Left lobe of liver (tissue), 2 donors: ENCODE results near the gene CUEDC1. TPM values are rescaled to one million over a fixed set of nuclear protein-coding genes. Genes with fewer than 3 reads are reported as not detected.
"Not testable (repeated sequence)": the region's sequence is repeated elsewhere in the genome, so short reads cannot be mapped to it uniquely, and the experiment has no call there.

ENCODE experiments used
- ATAC-seq: fragments of 200-7000 bp; cut with Tn5 transposase; one replicate; pipeline ENCODE4 v1.9.1; 2020; ENCODE audit warnings: mild to moderate bottlenecking, moderate library complexity
- DNase-seq: peaks from one replicate; pipeline ENCODE4 v3.0.0-alpha.2; 2020; ENCODE audit warnings: low spot score
- total RNA-seq: library from RNA; stranded (reverse); gene quantifications from one replicate; pipeline ENCODE4 v1.2.1, GENCODE V29; 2021
- donor health status: DM: no; HTN: no; CAD: no; lungs with moderate emphysema.
- donor health status: DM: no; HTN: yes; CAD: no.

Gene CUEDC1
- total RNA-seq, 1 donor from 2014 or later, result 8.1 TPM

DNA sequence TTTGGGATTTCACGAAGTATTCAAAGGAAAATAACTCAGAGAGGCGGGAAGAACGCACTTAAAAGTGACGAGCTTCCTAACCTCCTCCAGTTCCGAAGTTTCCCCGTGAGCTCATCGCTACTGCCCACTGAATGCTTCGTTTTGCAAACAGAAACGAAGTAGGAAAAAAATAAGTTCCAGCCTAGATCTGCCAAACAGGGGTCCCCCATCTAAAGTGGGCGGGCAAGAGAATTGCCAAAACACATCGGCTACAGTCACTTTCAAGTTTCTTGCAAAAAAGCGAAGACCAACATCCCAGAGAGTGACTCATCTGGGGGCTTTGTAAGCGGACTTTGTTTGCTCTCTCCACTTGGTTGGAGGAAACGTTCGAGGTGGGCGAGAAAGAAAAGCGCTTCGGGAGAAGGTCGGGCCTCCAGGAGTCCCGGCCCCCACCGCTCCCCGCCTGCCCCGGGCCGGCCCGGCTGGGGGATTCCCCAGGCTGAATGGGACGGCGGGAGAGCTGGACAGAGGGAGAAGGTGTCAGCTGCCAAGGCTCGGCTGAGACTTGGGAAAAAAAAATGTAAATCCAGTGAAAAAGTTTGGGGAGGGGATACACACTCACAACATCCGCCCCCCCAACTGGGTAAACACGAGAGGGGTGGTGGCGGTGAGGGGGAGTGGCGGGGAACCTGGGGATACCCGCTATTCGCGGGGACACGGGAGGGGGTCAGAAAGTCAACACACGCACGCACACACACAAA lies 31.8 kb upstream of the CUEDC1 start:
- DNase-seq (peak; percentile 57), ATAC-seq (peak; percentile 58)

DNA sequence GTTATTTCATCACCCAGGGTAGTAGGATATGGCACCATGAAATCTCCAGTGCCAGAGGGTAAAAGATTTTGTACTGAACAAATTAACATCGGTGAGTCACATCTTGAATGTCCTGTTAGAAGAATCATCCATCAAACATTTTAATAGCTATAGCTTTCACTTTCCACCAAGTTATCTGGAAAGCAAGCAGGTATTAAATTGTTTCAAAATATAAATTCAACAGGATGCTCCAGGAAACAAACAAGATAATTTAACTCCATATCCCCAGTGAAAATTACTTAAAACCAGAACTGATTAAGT lies 30.4 kb upstream of the CUEDC1 start:
- DNase-seq (no peak), ATAC-seq (no peak)

DNA sequence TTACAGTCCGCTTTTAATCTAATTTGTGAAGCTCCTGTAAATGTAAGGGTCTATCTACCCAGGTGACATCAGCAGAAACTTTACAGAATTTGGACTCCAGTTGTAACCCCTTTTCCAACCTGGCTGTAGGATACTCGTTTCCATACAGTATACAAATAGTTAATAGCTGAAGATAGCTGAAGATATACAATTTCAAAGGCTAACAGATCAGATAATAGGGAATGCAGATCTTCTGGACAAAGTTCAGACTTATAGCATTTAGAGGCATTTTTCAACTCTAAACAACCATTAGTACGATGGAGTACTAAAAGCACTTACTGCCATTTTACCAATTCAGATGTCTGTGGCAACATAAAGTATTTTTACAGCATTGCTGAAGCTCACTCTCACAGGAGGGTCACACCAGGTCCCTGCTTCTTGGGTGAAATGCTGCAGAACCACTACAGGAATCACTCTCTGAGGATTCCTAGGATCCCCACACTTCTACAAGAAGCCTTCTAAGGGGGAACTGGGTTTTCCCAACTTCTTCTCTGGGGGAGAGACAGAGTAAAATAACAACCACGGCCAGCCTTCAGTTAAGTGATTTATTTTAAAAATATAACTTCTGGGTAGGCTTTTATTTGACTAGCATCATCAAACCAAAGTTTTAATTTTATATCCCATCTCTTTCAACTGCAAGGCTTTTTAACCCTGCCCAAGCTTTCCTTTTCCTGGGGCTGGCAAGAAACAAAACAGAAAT lies 29.9 kb upstream of the CUEDC1 start:
- ATAC-seq (no peak), DNase-seq (no peak)

DNA sequence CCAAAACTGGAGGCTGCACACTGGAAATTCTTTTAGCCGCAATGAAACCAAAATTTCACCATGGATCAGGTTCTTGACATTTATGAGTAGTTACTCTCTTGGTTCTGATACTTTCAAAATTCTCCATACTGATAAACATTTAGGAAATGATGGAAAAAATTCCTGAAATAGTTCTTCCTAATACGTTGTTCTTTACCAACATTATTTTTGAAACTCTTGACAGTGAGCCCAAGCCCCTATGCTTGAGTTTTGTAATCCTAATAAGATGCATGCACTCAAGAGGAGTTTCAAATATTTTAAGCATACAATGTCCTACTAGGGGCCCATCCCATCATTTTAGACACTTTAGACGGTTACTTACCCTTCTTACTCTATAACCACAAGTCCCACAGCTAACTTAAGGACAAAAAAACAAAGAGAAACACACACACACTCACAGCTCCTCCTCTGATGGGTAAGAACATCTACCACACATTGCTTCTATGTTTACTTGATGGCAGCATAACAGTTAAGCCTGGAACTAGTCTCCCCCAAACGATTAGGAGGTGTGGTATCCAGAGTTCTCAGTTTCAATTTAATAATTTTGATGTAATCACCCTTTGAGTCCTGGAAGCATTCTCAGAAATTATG lies 29.2 kb upstream of the CUEDC1 start:
- ATAC-seq (no peak), DNase-seq (no peak)

DNA sequence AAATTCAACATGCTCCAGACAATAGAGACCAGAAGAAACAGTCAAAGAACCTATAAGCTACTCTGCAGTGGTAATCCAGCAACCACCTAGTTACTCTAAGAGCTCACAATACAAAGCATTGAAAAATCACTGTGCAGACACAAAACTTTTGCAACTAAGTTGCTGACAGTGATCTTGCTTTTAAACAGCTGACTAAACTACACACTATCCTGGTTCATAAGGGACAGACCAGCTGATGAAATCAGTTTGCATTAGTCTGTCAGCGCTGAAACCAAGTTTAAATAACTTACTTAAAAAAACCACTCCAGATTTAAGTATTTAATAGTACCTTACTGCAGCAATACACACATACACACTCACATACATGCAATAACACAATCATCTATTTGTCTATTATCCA lies 28.2 kb upstream of the CUEDC1 start:
- ATAC-seq (no peak), DNase-seq (no peak)

DNA sequence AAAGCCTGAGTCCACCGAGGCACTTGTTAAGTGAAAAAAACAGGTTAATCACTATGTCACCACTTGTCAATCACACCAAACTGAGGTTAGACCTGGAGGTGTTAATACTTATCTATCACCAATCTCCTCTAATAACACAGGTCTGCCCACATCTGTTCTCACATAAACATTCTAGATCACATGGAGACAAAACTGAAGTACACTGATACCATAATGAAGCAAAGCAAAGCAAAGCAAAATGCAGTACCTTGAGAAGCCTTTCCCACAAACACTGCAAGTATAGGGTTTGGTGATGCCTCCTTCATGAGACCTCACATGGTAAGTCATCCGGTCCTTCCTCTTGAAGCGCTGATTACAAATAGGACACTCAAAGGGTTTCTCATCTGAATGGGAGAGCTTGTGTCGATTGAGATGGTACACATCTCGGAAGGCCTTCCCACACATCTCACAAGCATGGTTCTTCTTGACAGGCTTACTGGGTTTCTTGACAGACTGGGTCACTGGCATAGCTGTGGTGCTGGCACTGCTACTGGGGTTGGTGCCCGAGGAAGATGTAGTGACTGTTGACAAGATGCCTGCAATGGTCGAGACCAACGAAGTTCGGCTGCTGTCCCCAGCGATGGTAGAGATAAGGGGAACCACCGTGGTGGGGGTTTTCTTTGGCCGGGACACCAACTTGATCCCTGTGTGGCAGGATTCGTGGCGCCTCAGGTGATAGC lies 27.4 kb upstream of the CUEDC1 start:
- DNase-seq (no peak), ATAC-seq (no peak)

DNA sequence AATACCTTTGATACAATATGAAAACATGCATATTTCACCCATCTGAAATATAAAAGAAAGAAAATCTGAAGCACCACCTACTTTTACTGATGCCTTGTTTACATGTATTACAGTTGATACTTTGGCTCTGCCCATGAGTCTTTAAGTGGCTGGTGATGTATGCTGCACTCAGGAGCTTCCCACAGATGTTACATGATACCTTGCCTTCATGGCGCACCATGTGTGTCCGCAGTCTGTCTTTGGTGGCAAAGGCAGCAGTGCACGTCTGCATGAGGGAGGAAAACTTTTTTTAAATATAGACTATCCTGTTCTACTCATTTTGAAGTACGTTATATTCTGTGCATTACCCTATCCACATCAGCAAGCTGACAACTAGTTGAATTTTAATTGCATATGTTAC lies 25.3 kb upstream of the CUEDC1 start:
- ATAC-seq (no peak), DNase-seq (no peak)

DNA sequence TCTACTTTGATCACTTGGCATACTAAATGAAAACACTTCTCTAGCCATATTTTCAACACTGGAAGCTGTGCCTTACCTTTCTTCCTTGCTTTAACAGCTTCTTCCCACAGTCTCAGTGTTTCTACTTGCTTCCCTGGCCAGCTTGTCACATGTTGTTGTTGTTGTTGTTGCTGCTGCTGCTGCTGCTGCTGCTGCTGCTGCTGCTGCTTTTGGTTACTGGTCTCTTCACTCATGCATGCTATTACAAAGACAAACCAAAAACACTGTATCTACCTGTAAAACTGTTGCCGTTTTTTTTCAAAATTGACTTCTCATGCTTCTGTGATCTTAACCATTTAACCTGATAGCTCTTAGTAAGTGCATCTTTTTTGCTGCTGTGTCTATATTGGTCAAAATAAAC lies 23.9 kb upstream of the CUEDC1 start:
- ATAC-seq (no peak), DNase-seq (no peak)

DNA sequence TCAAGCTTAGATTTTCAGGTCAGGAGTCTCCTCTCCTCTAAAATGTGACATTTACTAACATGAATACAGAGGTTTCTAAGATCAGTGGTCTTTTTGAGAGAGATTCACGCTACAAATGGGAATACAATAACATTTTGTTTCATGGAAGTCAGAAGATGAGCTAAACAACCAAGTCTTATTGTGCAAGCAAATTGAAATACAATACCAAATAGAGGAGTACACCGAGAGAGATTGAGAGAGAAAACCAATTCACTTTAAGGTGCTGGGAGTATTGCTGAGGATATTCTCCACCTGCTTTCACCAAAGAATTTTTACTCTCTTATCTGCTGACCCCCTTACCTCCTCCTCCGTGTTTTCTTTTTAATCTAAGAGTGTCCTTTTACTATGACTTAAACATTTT lies 21.4 kb upstream of the CUEDC1 start:
- ATAC-seq (no peak), DNase-seq (no peak)

DNA sequence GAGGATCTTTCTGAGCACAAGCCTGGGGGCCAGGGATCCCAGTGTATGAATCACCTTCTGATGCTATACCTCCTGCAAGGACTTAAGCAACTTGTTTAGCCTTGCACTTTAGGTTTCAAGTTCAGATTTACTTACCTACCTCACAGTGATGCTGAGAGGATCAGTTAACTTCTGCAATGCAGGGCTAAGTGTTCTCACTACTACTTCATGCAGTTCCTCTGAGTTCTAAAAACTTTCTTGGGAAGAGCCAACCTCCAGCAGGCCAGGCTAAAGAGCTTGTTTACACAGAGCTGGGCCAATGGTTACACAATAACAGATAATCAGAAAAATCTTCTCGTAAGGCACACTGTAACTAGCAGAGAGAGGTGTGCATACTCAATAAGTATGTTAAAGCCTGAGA lies 19.8 kb upstream of the CUEDC1 start:
- DNase-seq (no peak), ATAC-seq (peak; percentile 91)

DNA sequence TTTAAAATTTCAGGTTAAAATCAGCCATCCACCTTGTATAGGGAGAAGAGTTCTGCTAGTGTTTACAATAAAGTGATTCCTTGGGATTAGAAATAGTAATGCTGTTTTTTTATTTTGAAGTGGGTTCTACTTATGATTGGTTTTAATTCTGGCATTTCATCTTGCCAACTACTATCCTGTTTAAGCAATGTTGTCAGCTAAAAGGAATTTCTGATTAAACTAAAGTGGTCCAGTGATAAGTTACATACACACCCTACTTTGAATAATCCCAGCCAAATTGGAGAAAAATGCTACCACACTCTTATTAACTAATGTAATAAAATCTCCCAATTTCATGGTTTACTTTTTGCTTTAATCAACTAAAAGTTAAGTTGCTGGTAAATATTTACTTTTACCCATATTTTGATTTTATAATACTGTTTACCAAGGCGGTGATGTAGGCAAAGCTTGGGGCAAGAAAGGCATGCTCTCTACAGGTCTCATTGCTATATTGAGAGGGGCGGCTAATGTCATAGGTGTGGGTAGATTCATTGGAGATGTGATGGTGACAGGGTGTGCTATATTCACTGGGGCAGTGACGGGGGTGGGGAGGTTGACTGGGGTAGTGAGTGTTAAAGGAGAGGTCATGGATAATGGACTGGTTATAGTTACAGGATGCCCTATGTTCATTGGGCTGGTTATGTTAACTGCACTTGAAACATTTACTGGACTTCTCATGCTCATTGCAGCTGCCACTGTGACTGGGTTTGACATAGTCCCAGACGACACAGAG lies 19.0 kb upstream of the CUEDC1 start:
- not testable (repeated sequence) for ATAC-seq, DNase-seq

DNA sequence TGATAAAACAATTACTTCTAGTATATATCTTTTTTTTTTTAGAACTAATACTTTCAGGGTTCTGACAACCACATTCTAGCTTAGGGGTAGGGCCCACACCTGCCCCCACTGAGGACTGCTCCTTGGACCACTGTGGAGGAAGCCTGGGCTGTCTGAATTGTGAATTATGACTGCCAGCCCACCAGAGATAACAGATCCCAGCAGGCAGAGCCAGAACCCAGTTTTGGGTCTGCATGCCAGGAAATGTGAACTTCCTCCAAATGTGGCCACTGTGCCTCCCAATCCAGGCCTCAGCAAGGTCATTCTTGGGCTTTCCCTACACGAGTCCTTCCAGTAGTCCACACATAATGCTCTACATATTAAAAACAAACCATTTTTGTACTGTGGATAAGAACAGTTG lies 16.9 kb upstream of the CUEDC1 start:
- DNase-seq, result no peak
- ATAC-seq, result peak; percentile 23

DNA sequence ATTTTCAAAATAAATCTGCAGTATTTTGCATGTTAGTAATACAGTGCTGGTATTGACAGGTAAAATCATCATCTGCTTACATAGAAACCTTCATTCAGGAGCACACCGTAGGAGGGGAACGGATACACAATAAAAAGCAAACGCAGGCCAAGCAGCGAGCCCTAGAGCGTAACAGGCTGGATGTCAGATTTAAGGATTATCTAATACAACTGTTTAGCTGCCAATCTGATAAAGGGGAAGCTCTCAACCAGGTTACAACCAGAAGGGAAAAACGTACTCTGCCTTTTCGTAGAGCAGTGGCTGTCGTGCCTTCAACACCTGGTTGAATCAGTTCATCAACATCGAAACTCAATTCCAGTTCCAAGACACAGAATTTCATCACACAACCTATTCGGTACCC lies 16.4 kb upstream of the CUEDC1 start:
- ATAC-seq (peak; percentile 79), DNase-seq (no peak)

DNA sequence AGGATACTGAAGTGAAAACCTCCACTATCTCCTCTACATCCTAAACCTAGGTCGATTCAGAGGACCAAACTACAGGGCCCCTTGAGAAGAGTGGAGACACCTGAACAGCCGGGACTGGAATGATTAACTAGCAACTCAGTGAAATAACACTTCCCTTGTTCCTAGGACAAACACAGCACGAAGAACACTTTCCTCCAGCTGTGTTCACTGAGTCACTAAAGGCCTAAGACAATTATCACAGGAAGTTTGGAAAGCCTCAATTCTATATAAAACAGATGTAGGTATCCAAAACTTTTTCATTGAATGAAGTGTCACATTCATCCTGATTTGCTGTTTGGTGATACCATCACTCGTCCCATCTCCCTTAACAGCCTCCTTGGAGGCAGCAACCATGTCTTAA lies 15.5 kb upstream of the CUEDC1 start:
- DNase-seq (no peak), ATAC-seq (no peak)

DNA sequence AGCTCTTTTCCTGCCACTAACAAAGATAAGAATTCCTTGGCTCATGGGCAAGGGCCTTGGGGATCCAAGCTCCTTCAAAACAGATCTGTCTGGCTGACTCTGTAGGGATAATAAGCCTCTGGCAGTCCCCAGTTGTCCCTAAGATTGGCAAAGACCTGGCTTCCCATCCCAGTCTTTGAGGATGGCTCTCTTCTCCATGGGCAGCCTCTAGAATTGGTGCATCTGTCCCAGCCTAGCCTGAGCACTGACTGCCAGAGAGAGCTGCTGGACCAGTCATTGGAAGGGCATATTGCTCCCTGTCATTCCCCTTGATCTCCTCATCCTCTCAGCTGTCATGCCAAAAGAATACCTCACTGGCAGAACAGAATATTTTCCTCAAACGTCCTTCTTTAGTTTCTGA lies 13.2 kb upstream of the CUEDC1 start:
- ATAC-seq (no peak), DNase-seq (no peak)

DNA sequence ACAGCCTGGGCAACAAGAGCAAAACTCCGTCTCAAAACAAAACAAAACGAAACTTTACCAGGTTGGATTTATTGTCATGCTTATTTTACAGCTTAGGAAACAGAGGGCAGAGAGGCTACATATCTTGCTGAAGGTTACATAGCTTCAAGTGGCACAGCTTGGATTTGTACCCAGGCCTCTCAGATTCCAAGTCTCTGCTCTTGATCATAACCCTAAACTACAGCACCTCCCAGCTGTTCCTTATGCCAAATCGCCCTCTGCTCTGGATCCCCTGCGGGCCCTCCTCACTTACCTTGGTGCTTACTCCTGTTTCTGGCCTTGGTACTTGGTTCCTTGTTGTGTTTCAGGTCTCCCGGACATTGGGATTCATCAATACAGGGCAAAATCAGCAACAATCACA lies 11.7 kb upstream of the CUEDC1 start:
- no peak for DNase-seq
- ATAC-seq, result no peak

DNA sequence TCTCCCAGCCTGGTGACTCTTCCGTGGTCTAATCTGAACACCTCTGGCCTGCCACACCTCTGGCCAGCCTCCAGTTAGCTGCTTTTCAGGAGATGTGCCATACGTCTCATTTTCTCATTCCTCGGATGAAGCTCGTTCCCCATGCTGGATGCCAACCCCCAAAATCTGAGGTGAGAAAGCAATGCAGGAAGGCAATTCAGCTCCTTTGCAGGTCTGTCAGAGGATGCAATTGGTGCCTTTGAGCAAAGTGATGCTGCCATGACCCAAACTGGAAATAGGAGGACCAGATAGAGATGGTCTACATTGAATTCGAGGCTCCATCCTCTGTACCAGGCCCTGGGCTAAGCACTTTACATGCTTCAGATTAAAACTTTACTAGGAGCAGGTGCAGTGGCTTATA lies 11.0 kb upstream of the CUEDC1 start:
- no peak for DNase-seq
- no peak for ATAC-seq

DNA sequence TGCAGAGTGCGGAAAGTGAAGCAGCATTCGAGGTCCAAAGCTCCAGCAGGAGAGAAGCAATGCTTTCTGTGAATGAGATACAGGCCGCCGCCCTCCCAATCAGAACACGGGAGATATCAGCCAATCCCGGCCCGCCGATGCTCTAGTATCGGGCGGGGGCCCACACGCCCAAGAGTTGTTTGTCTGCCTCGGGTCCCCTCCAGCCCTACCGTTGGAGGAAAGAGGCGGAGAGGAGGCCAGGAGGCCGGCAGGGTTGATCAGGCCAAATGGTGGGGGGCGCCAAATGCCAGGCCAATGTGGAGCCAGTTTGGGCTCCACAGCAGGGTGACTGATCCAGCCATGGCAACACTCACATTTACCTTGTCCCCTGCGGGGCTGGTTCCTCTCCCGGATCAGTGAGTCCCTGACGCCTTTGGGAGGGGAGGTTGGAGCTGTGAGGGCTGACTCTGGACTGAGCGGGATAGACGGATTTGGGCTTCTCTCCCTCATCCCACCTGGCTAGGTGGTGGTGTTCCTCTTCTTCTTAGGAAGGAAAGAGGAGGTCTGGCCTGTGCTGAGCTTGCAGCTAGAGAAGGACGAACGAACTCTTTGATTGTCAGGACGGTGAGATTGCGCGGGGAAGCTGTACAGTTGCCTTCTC lies 10.4 kb upstream of the CUEDC1 start:
- no peak for ATAC-seq
- DNase-seq, result no peak

DNA sequence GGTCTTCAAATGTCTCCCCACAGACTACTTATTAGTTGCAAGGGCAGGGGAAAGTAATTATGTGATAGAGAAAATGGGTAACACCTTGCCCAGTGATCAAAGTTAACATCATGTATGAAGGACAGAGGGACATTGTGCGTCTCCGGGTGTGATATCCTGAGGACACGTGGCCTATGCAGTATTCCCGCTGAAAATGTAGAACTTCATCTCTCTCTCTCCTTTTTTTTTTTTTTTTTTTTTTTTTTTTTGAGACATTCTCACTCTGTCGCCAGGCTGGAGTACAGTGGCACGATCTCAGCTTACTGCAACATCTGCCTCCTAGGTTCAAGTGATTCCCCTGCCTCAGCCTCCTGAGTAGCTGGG lies 7.9 kb upstream of the CUEDC1 start:
- ATAC-seq, result no peak
- DNase-seq, result peak; percentile 1

DNA sequence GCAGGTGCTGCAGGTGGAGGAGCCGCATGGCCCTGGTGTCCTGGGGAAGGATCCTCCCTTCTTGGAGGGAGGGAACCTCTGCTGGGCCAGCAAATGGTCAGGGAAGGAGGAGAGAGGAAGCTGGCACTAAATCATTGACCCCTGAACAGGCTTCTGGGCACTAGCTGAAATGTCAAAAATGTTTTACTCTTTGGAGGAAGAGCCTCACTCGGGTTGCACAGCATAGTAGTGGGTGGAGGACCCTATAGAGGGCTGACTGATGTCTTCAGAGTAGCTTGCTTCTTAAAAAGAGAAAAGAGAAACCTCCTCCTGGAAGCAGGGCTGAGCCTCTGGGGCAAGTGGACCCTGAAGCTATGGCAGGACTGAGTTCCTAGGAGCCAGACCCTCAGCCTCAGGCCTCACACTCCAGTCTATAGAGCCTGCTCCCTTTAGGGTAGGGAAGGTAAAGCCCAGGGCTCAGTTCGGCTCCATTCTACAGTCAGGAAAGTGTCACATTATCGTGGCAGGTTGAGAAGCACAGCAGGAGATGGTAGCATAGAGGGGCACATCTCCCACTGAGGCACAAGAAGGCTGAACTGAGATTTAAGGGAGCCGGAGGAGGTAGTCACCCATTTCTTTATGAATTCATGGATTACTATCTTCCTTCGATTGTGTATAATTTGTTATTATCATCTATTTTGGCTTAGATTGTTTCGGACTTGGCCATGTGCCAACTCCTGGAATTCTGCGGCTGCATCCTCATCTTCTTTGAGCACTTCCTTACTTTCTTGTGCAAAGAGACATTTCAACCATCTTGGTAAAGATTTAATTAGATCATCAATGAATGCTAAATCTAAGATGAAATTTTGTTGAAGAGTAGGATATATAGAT lies 7.3 kb upstream of the CUEDC1 start:
- ATAC-seq (no peak), DNase-seq (peak; percentile 15)
